Endometrial microvascular endothelial cells (primary cell): ENCODE results near the gene GSN. TPM values are rescaled to one million over a fixed set of nuclear protein-coding genes. Genes with fewer than 3 reads are reported as not detected.

Experiments used
- in situ Hi-C: cut with HindIII; loops from 2 replicates; pipeline ENCODE4 v1.10.0; 2017; ENCODE audit warnings: low sequenced_read_pairs, low pct_unique_long_range_greater_than_20kb; ENCODE audit errors: inconsistent ontology term
- total RNA-seq: library from RNA; depleted of rRNA; stranded (reverse); fragments of >200 nt; gene quantifications from one replicate; pipeline ENCODE4 v1.2.3, GENCODE V29; 2015; ENCODE audit errors: inconsistent ontology term

The GSN gene
- total RNA-seq, 1 donor from 2014 or later: 82.4 TPM

GRCh38 chr9:121376214-121376830 lies 108.4 kb downstream of the GSN start:
- in situ Hi-C loops: no loop called here

GRCh38 chr9:121380846-121381245 lies 112.9 kb downstream of the GSN start:
- in situ Hi-C loops: no loop called here

Other genes starting within 250 kb of the GSN start
- 1.4 TPM for gene C5, start 217.9 kb upstream of the GSN start, total RNA-seq
- 3.4 TPM for gene CNTRL, start 193.2 kb upstream of the GSN start, total RNA-seq
- gene RAB14, start 66.3 kb upstream of the GSN start, total RNA-seq: 33.8 TPM
- 203 TPM for gene STOM, start 102.1 kb downstream of the GSN start, total RNA-seq
- gene GGTA1, start 231.7 kb downstream of the GSN start, total RNA-seq: not detected